ENCODE data around the gene MESD.
"Not testable (repeated sequence)": the region's sequence is repeated elsewhere in the genome, so short reads cannot be mapped to it uniquely, and the experiment has no call there.

Gene MESD

GRCh38 chr15:80970018-80970657 is 19.5 kb downstream of the MESD start:
- Histone ChIP-seq H3K27ac (no peak overlapping the region), H3K4me3 (no peak overlapping the region)

GRCh38 chr15:80969316-80969715 is 20.3 kb downstream of the MESD start:
- Histone ChIP-seq H3K27ac (no peak overlapping the region), H3K4me3 (no peak overlapping the region)

GRCh38 chr15:80967991-80968510 is 21.6 kb downstream of the MESD start:
- no peak overlapping the region for H3K4me3 ChIP-seq
- no peak overlapping the region for H3K27ac ChIP-seq

- H3K27ac ChIP-seq = no peak overlapping the region
Measured at GRCh38 chr15:80967451-80967850, 22.2 kb downstream of the MESD start.

GRCh38 chr15:80966431-80967197 is 23.0 kb downstream of the MESD start:
- Histone ChIP-seq H3K27ac (no peak overlapping the region), H3K4me3 (no peak overlapping the region)

More at GRCh38 chr15:80967451-80967850, 22.2 kb downstream of the MESD start:
- H3K4me3 ChIP-seq = no peak overlapping the region

- H3K4me3 ChIP-seq, H3K27ac ChIP-seq: not testable (repeated sequence)
Measured at GRCh38 chr15:80965454-80965853, 24.2 kb downstream of the MESD start.

- Histone ChIP-seq H3K27ac (no peak overlapping the region), H3K4me3 (no peak overlapping the region)
Measured at GRCh38 chr15:80958818-80959495, 30.7 kb downstream of the MESD start.

GRCh38 chr15:80957976-80958375 is 31.6 kb downstream of the MESD start:
- Histone ChIP-seq H3K4me3 (no peak overlapping the region), H3K27ac (peak overlapping the region in 5 of 21 experiments; percentile 6 to 67 (median 29))

GRCh38 chr15:80957556-80957955 is 32.1 kb downstream of the MESD start:
- Histone ChIP-seq H3K27ac (peak overlapping the region in 7 of 21 experiments; percentile 6 to 67 (median 32)), H3K4me3 (no peak overlapping the region)

- not testable (repeated sequence) for H3K27ac ChIP-seq, H3K4me3 ChIP-seq
Measured at GRCh38 chr15:80955571-80956452, 33.8 kb downstream of the MESD start.

- no peak overlapping the region for H3K4me3 ChIP-seq
- peak overlapping the region in 1 of 21 experiments; percentile 11 for H3K27ac ChIP-seq
Measured at GRCh38 chr15:80953953-80954778, 35.5 kb downstream of the MESD start.

GRCh38 chr15:80953001-80953952 is 36.3 kb downstream of the MESD start:
- Histone ChIP-seq H3K27ac (no peak overlapping the region), H3K4me3 (no peak overlapping the region)

GRCh38 chr15:80951941-80952340 is 37.7 kb downstream of the MESD start:
- Histone ChIP-seq H3K4me3 (no peak overlapping the region), H3K27ac (no peak overlapping the region)

- Histone ChIP-seq H3K27ac (no peak overlapping the region), H3K4me3 (no peak overlapping the region)
Measured at GRCh38 chr15:80950291-80951078, 39.1 kb downstream of the MESD start.

- Histone ChIP-seq H3K4me3 (no peak overlapping the region), H3K27ac (no peak overlapping the region)
Measured at GRCh38 chr15:80949756-80950155, 39.9 kb downstream of the MESD start.

GRCh38 chr15:80948651-80949292 is 40.8 kb downstream of the MESD start:
- no peak overlapping the region for H3K4me3 ChIP-seq
- no peak overlapping the region for H3K27ac ChIP-seq

All from skin epidermis (tissue), 12 donors.